LHCN-M2 (cell line): ENCODE measurements around the gene COL9A3. TPM values are rescaled to one million over a fixed set of nuclear protein-coding genes. Genes with fewer than 3 reads are reported as not detected.

ENCODE experiments used
- DNase-seq: peaks from one replicate; pipeline ENCODE4 v3.0.0-alpha.2; 2012; ENCODE audit warnings: low read depth
- total RNA-seq: library from RNA; depleted of rRNA; stranded (reverse); fragments of >200 nt; gene quantifications from 2 replicates; pipeline ENCODE4 v1.2.3, GENCODE V29; 2014

Gene COL9A3
- total RNA-seq, 1 experiment from 2014 or later = not detected

DNA sequence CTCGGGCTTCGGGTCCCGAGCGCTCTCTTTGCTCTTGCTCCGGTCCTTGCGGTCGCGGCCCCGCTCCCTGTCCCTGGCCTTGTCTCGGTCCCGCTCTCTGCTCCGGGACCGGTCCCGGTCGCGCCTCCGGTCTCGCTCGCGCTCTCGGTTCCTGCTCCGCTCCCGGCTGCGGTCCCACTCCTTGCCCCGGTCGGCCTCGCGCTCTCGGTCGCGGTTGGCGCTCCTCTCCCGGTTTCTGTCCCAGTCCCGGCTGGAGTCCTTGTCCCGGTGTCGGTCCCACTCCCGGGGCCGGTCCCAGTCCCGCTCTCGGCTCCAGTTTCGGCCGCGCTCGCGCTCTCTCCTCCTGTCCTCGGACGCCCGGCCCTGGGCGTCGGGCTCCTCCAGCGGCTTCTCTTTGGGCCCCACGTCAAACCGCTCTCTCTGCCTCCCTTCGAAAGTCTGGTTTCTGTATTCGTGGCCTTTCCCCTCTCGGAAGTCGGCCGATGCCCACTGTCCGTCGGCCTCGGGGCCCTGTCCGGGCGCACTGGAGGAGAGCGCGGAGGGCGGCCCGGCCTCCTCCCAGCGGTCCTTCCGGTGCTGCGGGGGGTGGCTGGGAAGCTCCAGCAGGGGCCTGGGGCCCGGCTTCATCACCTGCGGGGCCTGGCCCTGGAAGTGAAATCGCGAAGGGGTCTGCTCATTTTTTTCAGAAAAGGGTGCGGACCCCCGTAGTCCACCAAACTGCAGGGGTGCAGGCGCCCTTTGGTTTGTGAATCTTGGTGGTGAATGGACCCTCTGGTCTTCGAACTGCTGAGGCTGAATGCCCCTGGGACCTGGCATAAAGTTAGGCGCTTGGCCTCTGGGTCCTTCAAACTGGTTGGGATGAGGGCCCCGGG is 62.7 kb downstream of the COL9A3 start:
- no peak for DNase-seq

GRCh38 chr20:62880147-62880934 is 63.5 kb downstream of the COL9A3 start:
- no peak for DNase-seq

DNA sequence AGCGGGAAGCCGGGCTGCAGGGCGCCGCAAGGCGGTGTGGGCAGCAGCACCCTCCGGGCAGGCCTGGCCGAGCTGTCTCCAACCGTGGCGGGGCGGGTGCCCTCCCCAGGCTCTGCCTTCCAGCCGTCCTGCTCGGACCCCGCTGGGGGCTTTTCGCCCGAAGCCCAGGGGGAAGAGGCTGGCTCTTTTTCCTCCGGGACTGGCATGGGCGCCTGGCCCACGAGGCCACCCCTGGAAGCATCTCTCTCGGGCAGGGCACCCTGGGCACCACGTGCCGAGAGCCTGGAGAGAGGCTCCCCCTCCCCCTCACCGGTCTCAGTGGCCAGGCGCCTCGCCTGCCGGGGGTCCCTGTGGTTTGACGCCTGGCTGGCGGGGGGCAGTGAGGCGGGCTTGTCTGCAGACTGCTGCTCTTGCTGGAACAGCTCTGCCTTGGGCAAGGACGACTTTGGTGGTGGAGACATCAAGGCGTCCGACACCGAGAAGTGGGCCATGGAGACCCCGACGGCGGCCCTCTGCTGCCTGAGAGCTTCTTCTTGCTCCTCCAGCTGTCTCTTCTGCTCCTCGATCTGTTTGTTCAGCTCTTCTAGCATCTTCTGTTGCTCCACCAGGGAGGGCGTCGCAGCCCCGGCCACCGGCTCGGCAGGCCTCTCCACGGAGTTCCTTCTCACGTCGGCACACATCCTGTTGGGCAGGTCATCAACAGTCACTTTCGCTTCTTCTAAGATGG is 64.2 kb downstream of the COL9A3 start:
- no peak for DNase-seq

GRCh38 chr20:62881662-62882395 is 65.0 kb downstream of the COL9A3 start:
- DNase-seq = no peak

- no peak for DNase-seq
Observed at GRCh38 chr20:62882426-62882825, 65.6 kb downstream of the COL9A3 start.

- no peak for DNase-seq
Observed at GRCh38 chr20:62884556-62884955, 67.7 kb downstream of the COL9A3 start.

GRCh38 chr20:62885046-62885895 is 68.4 kb downstream of the COL9A3 start:
- DNase-seq = no peak

- DNase-seq = no peak
Observed at GRCh38 chr20:62885896-62886708, 69.3 kb downstream of the COL9A3 start.

- no peak for DNase-seq
Observed at GRCh38 chr20:62886709-62887058, 69.8 kb downstream of the COL9A3 start.

DNA sequence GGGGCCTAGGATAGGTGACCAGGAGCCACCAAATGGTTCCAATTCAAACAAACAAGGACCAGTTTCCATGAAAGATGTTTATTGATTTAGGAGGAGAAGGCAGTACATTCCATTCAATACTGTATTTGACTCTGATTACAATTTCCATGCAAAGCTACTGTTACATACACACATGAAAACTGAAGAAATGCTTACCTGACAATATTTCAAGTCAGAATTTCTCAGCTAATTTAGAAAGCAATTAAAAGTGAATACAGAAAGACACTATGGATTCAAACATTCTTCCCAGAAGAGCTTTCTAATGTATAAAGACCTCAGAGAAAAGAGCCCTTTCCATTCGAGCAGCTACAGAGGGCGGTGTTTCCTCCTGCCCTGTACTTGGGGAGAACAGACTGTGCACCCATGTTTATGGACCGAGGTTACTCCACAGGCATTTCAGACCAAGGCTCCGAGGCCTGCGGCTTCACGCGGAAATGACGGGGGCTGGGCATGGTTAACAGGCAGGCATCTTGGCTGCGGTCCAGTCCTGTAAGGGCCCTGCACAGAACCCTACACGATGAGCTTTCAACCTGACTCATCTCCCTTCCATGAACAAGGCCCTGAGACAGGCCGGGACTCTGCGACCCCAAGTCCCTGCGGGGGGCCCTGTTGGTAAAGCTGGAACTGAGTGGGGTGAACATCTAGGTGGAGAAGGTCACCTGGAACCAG is 70.5 kb downstream of the COL9A3 start:
- DNase-seq = peak; percentile 92

DNA sequence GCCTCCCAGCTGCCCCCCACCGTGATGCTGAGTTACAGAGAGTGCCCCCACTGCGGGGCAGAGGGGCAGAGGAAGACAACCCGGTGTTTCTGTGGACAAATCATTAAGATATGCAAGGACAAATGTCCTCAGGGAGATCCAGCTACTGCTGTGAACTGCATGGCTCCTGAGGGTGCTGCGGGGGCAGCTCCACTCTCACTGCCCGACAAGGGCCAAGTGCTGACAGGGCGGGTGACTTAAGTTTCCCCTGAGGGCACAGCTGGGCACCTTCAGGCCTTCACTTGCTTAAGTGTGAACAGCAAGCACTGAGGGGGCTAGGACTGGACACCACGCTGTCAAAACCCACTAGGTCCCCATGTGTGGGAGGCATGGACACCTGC is 71.0 kb downstream of the COL9A3 start:
- DNase-seq = no peak

GRCh38 chr20:62888406-62888805 is 71.6 kb downstream of the COL9A3 start:
- no peak for DNase-seq

- no peak for DNase-seq
Observed at GRCh38 chr20:62888910-62889309, 72.1 kb downstream of the COL9A3 start.

DNA sequence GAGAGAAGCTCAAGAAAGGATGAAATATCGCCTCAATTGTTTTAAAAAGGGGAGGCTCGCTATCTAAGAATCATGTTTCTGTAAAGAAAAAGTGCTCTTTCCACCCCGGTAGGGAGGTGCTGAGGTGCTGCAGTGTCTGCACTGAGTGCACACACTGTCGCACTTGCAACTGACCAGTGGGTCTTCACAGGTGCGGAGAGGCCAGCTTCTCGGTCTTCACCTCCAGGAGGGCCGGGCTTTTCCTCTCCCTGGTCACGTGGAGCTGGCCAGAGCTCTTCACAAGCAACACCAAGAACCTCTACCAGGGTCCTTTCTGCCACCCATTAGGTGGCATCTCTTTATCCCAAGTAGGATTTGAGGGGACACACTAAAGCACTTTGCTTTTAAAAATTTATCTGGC is 72.6 kb downstream of the COL9A3 start:
- no peak for DNase-seq

GRCh38 chr20:62889871-62890270 is 73.0 kb downstream of the COL9A3 start:
- no peak for DNase-seq

GRCh38 chr20:62890444-62890843 is 73.6 kb downstream of the COL9A3 start:
- DNase-seq = no peak
